ENCODE results near the gene ANKLE1. TPM values are rescaled to one million over a fixed set of nuclear protein-coding genes. Genes with fewer than 3 reads are reported as not detected.

ANKLE1 gene
- 0.17 and 0.44 TPM in 2 replicates for total RNA-seq

GRCh38 chr19:17281391-17282304 is at the start of gene ANKLE1:
TSS of gene ANKLE1 (plus strand) at chr19:17281901. CDS start at chr19:17281921, 20 bp downstream.

GRCh38 chr19:17245535-17245984 is 36.1 kb upstream of the ANKLE1 start, which contains the start of gene NR2F6:
TSS of gene NR2F6 (minus strand) at chr19:17245919. CDS start at chr19:17245220, 699 bp downstream.

GRCh38 chr19:17264641-17264979 is 17.1 kb upstream of the ANKLE1 start, which contains the start of gene USHBP1:
TSS of gene USHBP1 (minus strand) at chr19:17264745. CDS start at chr19:17264299, 446 bp downstream.

GRCh38 chr19:17266975-17267788 is 14.5 kb upstream of the ANKLE1 start, which contains the start of gene BABAM1:
TSS of gene BABAM1 (plus strand) at chr19:17267443. CDS start at chr19:17268807, 1,364 bp downstream.

GRCh38 chr19:17303167-17303939 is 21.7 kb downstream of the ANKLE1 start, which contains the start of gene ABHD8:
TSS of gene ABHD8 (minus strand) at chr19:17303425. CDS start at chr19:17301616, 1,809 bp downstream.

GRCh38 chr19:17305517-17306284 is 24.0 kb downstream of the ANKLE1 start, which contains the start of gene MRPL34:
TSS of gene MRPL34 (plus strand) at chr19:17305872. CDS start at chr19:17305893, 21 bp downstream.

GRCh38 chr19:17309198-17309964 is 27.7 kb downstream of the ANKLE1 start, which contains the start of gene DDA1:
TSS of gene DDA1 (plus strand) at chr19:17309563. CDS start at chr19:17309655, 92 bp downstream.

GRCh38 chr19:17334414-17335409 is 53.0 kb downstream of the ANKLE1 start, which contains the start of gene ANO8:
TSS of gene ANO8 (minus strand) at chr19:17334855. CDS start at chr19:17334670, 185 bp downstream.

Other genes with a start within 250 kb of the ANKLE1 start
- gene HAUS8, start 206.4 kb upstream of the ANKLE1 start, total RNA-seq, result 1.3 and 4.9 TPM in 2 replicates
- gene MYO9B, start 206.1 kb upstream of the ANKLE1 start, total RNA-seq, result 78.8 and 104 TPM in 2 replicates
- 17.9 and 25.5 TPM in 2 replicates for gene USE1, start 66.5 kb upstream of the ANKLE1 start, total RNA-seq
- gene OCEL1, start 55.7 kb upstream of the ANKLE1 start, total RNA-seq, result 3.1 and 3.8 TPM in 2 replicates
- gene NR2F6, start 36.0 kb upstream of the ANKLE1 start, total RNA-seq, result 34.8 and 67.5 TPM in 2 replicates
- gene USHBP1, start 17.2 kb upstream of the ANKLE1 start, total RNA-seq, result 0.15 TPM in 1 of 2 replicates, not detected in the other
- gene BABAM1, start 14.5 kb upstream of the ANKLE1 start, total RNA-seq, result 97.9 and 121 TPM in 2 replicates
- 19.3 and 21.0 TPM in 2 replicates for gene ABHD8, start 21.5 kb downstream of the ANKLE1 start, total RNA-seq
- gene MRPL34, start 24.0 kb downstream of the ANKLE1 start, total RNA-seq, result 38.4 and 47.5 TPM in 2 replicates
- 12.2 and 12.9 TPM in 2 replicates for gene DDA1, start 27.7 kb downstream of the ANKLE1 start, total RNA-seq
- 4.1 and 7.7 TPM in 2 replicates for gene ANO8, start 53.0 kb downstream of the ANKLE1 start, total RNA-seq
- 11.4 and 19.8 TPM in 2 replicates for gene GTPBP3, start 55.7 kb downstream of the ANKLE1 start, total RNA-seq
- gene PLVAP, start 95.4 kb downstream of the ANKLE1 start, total RNA-seq, result 0.29 TPM in 1 of 2 replicates, not detected in the other
- gene CCDC194, start 112.3 kb downstream of the ANKLE1 start, total RNA-seq, result 0.15 and 0.17 TPM in 2 replicates
- gene BST2, start 123.7 kb downstream of the ANKLE1 start, total RNA-seq, result 0.99 and 3.8 TPM in 2 replicates
- gene MVB12A, start 138.1 kb downstream of the ANKLE1 start, total RNA-seq, result 49.2 and 59.2 TPM in 2 replicates
- gene TMEM221, start 166.8 kb downstream of the ANKLE1 start, total RNA-seq, result 0.33 TPM in 1 of 2 replicates, not detected in the other
- not detected in 2 replicates for gene NXNL1, start 179.0 kb downstream of the ANKLE1 start, total RNA-seq
- 33.6 and 62.2 TPM in 2 replicates for gene SLC27A1, start 188.6 kb downstream of the ANKLE1 start, total RNA-seq
- gene PGLS, start 229.7 kb downstream of the ANKLE1 start, total RNA-seq, result 65.5 and 119 TPM in 2 replicates

Measured in smooth muscle cell of trachea (primary cell).